GM18867 (cell line): ENCODE results near the gene ETV5.
"Not testable (repeated sequence)": the region's sequence is repeated elsewhere in the genome, so short reads cannot be mapped to it uniquely, and the experiment has no call there.

Experiments used
- ATAC-seq: cut with Tn5 transposase; IDR thresholded peaks from one replicate; pipeline ENCODE4 v1.9.1; 2021; ENCODE audit warnings: mild to moderate bottlenecking, moderate library complexity; ENCODE audit not compliant: unreplicated experiment

Gene ETV5

GRCh38 chr3:186025993-186026392 lies 82.9 kb downstream of the ETV5 start:
- not testable (repeated sequence) for ATAC-seq

DNA sequence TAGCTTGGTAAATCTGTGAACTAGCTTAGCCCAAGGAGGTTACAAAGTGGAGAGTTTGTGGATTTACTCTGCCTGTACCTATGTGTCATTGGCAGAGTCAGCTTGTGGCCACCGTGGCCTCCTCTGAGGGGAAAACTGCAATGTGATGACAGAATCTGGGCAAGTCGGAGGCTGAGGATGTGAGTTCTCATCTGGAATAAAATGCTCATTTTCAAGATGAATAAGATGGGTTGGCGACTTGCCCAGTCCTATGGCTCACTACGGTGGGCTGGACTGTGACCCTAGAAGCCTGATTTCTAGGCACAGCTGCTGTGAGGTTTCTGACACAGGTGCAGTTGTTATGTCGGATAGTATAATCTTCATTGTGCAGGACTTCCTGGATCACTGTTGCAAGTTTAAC lies 83.7 kb downstream of the ETV5 start:
- ATAC-seq = no peak

DNA sequence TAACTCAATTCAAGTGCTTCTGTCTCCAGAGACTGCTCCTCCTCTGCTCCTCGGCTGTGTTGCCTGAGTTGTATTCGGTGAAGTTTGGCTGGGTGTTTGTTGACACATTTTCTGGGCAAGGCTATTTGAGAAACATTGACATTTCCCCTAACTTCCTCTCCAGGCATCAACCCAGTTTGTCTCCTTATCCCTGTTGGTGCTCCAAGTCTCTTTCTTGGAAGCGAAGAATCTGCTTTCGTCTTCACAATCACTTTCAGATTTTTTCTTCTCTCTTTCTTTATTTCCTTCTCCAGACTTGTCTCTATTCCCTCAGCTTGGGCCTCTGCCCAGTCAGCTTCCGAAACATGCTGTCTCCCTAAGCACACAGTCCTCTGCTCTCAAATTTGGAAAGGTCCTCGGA lies 84.7 kb downstream of the ETV5 start:
- ATAC-seq = no peak

- ATAC-seq = no peak
These were observed 86.0 kb downstream of the ETV5 start for GRCh38 chr3:186022931-186023330.

DNA sequence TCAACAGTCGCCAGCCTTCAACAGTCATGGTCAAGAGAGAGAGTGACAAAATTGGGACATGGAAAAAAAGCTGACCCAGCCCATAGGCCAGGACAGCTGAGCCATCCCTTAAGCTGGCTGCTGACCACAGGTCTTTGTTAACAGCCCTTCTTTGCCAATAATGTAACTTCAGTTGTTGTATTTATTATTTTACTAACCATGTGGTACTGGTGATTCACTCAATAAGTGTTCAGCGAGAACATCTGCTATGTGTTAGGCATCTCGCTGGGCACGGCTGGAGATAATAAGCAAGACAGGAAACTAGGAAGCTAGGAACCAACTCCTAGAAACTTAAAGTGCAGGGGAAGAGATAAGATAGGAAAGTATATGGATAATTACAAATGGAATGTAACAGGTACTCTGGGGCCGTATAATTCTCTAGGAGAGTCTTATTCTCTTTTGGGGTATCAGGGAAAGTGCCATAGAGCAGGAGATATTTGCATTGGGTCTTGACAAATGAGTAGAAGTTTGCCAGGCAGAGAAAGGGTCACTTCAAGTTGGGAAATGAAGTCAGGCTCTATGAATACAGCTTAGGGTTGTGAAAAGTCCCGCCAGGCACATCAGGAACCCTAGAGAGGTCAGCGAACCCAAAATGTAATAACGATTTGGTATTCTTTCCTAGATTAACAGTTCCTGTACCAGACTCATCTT lies 87.1 kb downstream of the ETV5 start:
- ATAC-seq = no peak

DNA sequence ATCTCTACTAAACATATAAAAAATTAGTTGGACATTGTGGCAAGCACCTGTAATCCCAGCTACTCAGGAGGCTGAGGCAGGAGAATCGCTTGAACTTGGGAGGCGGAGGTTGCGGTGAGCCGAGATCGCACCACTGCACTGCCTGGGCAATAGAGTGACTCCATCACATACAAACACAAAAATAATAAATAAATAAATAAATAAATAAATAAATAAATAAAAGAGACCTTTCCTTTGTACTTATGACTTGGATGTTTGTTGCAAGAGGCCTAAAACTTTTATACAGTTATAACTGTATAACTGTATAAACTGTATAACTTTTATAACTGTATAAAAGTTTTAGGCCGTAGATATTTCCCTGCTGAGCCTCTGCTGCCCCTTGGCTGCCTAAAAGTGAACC lies 87.6 kb downstream of the ETV5 start:
- ATAC-seq = not testable (repeated sequence)

- not testable (repeated sequence) for ATAC-seq
These were observed 89.6 kb downstream of the ETV5 start for GRCh38 chr3:186019288-186019687.

- no peak for ATAC-seq
These were observed 94.0 kb downstream of the ETV5 start for GRCh38 chr3:186014866-186015265.

DNA sequence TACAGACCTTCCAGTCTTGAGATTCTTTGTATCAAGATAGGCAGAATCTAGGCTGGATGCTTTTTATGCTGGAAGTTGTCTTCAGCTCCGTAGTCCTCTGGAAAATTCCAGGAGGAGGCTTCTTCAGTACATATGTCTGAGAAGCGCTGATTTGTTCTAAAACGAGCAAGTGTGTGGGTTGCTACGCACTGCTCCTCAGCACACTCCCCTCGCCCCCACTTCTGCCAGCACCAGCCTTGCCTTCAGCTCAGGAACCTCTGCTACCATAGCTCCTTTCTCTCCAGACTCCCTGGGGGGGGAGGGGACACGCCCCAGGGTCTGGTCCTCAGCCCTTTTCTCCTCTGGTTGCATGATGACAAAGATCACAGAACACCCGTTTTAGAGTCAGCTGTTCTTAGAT lies 95.6 kb downstream of the ETV5 start:
- ATAC-seq = no peak

- no peak for ATAC-seq
These were observed 96.8 kb downstream of the ETV5 start for GRCh38 chr3:186012137-186012536.

DNA sequence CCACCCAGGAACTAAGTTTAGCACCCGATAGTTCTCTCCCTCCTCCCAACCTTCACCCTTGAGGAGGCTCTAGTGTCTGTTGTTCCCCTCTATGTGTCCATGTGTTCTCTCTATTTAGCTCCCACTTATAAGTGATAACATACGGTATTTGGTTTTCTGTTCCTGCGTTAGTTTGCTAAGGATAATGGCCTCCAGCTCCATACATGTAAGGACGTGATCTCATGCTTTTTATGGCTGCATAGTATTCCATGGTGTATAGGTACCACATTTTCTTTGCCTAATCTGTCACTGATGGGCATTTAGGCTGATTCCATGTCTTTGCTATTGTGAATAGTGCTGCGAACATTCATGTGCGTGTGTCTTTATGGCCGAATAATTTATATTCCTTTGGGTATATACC lies 104.2 kb downstream of the ETV5 start:
- ATAC-seq = peak; percentile 29

- peak; percentile 37 for ATAC-seq
These were observed 104.7 kb downstream of the ETV5 start for GRCh38 chr3:186004209-186004608.

- ATAC-seq = peak; percentile 78
These were observed 105.3 kb downstream of the ETV5 start for GRCh38 chr3:186003610-186004009.

DNA sequence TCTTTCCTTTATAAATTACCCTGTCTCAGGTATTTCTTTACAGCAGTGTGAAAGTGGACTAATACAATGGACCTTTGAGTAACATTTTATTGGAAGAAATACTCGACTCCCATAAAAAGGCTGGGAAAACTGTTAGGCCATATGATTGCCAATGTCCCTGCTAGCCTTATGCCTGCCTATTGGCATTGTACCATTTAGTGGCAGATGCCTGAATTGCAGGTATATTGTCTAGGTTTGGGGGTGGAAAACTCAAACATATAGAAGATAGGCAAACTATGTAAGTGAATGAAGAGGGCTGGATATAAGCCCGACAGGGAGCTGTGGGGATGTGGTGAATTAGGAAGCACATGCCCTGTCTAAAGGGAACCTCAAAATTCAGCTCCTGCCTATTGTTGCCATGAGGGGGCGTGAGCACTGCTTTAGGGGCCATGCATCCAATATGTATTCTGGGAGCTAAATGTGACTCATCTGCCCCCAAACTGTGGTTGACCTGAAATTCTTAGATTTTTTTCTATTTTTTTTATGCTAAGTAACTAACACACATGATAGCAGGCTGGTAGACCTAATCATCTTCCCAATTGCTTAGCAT lies 105.9 kb downstream of the ETV5 start:
- ATAC-seq = no peak

DNA sequence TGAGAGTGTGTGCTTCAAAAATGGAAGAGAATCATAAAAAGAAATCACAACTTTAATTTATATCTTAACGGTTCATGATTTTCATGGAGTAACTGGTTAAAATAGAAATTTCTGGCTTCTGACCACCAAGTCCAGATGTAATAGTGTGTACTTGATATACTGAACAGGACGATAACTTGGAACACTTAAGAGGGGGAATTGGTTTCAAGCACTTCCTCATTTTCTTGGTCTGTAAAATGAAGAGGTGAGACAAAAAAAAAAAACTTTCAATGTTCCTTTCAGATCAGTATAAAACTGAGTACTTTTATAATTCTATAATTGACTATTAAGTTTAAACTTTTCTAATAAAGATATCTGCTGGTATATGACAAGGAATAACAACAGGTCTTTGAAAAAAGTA lies 107.0 kb downstream of the ETV5 start:
- no peak for ATAC-seq

DNA sequence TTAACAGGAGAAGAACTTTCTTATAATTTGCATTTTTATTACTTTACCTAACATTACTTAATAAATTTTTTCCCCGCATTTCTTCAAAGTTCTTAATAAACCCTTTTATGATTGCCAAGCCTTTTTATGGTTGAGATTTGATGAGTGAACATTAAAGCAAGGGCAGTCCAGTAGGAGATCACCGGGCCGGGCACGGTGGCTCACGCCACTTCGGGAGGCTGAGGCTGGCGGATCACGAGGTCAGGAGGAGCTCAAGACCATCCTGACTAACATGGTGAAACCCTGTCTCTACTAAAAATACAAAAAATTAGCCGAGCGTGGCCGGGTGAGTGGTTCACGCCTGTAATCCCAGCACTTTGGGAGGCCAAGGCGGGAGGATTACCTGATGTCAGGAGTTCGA lies 109.7 kb downstream of the ETV5 start:
- no peak for ATAC-seq

DNA sequence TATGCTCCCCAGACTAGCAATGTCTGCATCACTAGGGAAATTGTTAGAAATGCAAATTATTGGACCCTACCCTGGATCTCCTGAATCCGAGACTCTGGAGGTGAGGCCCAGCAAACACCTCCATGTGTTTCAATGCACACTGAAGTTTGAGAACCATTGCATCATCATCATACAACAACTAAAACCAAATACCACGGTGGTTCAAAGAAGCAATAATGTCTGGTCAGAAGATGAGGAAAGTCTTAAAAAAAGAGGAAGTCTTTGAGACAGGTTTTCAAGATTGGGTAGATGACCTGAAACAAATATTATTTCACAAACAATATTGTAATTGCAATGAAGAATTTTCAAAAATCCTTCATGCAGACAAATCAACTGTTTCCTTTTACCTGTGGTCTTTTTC lies 110.8 kb downstream of the ETV5 start:
- no peak for ATAC-seq

DNA sequence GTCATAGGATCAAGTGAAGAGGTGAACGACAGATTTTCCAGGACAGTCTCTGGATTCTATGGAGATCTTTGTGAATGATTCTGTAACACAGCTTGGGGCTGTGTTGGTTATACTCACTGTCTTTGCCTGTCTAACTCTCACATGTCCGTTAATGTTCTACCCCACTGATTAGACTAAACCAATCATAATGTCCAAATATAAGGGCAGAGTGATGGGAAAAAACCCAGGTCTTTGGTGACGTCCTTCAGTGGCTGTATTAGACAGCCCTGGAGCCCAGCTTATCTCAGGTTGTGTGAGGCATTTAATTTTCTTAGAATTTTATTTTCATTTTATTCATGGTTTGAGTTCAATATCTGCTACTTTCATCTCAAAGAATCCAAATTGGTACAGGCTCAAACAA lies 111.8 kb downstream of the ETV5 start:
- no peak for ATAC-seq
